Fibroblast of skin of back (primary cell): ENCODE data around the gene C20orf204.

Source experiments
- DNase-seq: peaks from one replicate; pipeline ENCODE4 v3.0.0-alpha.2; 2013

The C20orf204 gene

DNA sequence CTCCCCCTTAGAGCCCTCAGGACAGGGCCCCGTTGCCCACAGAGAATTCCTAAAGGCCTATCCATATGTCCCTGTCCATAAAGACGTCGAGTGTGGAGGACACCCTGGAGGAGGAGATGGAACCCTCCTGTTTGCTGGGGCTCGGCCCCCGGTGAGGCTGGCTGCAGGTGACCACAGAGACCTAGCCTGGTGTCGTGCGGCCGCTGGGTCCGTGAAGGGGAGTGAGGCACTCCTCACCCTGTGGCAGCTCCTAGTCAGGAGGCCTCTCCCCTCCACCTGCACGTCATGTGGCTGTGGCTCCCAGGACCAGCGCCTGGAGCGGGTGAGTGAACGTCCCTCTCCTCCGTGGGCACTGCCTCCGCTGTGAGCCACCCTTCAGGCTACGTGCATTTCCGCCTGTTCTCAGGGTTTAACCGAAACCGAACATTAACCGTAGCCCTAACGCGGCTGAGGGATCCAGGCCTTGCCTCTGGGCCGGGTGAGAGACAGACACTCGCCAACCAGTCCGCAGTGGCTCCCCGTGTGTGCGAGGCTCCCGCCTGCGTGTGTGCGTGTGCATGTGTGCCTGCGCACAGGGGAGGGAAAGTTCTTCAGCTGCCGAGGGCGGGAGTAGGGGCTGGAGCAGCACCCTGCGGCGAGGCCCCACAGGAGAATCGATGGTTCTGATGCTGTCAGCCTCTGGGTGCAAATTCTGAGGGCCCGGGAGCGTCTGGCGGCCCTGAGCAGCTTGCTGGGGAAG lies 21.1 kb downstream of the C20orf204 start:
- no peak for DNase-seq

DNA sequence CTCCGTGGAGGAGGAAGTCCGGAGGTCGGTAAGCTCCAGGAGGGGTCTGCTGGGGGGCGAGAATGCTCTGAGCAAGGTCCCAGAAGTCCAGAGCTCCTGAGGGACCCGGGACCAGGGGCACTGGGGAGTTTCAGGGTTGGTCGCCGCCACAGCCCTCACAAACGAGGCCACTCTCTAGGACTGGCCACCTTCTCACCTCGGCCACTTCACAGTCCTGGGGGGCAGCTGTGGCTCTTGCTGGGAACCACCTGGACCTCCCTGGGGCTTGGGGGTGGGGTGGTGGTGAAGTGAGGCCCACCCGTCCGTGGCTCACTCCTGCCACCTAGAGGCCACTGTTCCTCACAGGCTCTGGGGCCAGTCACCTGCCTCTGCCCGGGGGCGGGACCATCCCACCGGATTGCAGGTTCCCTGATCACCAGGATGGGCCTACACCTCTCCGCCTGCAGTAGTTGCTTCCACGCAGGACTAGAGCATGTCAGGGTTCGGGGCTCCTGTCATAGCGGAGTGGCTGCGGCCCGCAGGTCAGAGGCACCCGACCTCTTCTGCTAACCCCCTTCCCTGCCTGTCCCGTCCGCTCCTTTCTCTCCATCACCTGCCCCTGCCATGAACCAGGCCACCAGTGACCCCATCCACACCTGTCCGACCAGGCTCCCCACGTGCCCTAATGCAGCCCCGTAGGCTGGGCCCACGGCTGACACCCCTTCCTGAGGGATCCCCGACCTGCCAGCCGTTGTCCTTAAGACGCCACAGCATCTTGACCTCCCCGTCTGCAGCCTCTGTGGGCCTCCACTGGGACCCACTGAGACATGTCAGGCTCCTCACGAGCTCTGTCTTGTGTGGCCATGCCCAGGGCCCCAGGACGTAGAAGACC lies 21.9 kb downstream of the C20orf204 start:
- peak; percentile 59 for DNase-seq

DNA sequence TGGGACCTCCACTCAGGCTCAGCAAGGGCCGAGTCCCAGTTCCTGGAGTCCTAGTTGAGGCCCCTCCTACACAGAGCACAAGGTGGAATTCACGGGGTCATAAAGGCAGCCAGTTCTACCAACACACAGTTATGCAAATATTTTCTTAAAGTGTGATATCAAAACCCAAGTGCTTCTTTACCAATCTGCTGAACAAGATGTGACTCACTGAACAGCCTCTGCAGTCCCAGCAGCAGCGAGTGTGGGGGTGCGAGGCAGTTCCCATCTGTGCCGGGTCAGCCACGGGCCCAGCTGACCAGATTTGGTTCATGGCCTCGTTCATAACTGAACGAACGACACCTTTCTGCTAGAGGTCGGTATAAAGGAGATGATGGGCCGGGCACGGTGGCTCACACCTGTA lies 22.6 kb downstream of the C20orf204 start:
- DNase-seq = peak; percentile 45

DNA sequence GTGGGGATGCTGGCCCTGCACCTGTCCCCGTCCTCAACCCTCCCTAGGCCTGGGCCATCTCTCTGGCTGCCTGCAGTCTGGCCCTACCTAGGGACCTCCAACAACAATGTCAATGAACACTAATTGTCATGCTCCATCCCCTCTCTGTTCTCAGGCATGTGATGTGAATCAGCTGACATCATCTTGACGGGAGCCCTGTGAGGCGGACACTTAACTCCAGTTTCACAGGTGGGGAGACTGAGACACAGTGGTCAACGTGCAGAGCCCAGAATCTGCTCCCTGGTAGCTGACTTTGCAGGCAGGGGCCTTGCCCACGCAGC lies 26.3 kb downstream of the C20orf204 start:
- DNase-seq = no peak

DNA sequence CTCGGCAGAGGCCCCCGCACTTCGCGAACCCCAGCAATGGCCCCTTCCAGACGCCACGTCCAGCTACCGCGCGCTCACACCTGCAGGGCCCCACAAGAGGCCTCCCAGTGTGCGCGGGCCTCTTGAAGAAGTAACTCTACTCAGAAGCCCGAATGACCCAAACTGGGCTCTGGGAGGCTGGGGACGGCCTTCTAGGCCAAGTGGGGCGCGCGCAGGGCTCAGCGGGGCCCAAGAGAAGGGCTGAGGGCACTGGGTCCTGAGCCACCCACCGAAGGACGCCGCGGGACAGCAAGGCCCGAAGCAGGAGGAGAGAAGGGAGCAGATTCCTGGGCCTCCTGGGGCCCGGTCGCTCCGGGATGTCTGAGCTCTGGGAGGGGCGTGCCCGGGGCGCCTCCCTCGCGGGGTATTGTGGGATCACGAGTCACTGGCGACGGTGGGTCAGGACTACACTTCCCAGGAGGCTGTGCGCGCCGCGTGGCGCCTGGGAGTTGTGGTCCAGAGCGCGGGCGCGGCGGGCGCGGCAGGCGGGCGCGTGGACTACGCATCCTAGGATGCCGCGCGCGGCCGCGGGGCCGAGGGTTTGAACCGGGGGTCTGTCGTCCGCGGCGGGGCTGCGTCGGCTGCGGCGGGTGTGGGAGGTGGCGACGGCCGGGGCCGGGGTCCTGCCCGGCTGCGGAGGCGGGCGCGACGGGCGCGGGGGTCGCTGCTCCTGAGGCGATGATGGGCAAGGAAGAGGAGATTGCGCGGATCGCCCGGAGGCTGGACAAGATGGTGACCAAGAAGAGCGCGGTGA lies 26.8 kb downstream of the C20orf204 start, which contains the start of gene TCEA2:
Gene TCEA2 (plus strand): TSS at position 603 of the 793 bp plus-strand sequence. CDS start 115 bp downstream, at position 718.
- peak; percentile 96 for DNase-seq

DNA sequence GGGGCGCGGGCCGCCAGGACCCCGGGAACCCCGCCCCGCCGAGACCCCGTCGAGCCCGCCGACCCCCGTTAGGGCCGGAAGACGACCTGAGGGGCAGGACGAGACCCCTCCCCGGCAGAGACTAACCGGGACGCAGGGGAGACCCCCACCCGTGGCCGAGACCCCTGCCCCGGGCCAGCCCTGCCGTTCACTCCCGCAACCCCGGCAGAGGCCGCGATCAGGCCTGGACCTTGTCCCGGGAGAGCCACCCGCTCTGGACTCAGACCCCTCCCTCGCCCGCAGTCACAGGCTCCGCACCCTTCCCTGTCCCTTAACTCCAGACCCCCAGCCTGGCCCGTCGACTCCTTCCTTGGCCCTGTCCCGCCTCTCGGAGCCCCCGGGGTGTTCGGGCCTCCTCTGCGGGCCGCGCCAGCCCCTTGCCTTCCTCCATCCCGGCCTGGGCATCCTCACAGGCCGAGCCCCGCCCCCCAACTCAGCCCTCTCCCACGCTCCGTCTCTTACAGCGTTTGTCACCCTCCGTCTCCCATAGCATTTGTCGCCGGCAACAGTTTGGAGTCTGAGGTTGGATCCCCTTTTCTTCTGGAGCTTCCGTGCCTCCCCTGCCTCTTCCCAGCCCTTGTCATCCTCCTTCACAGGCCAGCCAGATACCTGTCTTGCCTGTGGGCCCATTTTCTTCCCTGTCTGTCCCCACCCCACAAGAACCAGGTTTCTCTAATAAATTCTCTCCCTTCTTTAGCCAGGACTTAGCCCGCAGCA lies 27.6 kb downstream of the C20orf204 start:
- DNase-seq = no peak

DNA sequence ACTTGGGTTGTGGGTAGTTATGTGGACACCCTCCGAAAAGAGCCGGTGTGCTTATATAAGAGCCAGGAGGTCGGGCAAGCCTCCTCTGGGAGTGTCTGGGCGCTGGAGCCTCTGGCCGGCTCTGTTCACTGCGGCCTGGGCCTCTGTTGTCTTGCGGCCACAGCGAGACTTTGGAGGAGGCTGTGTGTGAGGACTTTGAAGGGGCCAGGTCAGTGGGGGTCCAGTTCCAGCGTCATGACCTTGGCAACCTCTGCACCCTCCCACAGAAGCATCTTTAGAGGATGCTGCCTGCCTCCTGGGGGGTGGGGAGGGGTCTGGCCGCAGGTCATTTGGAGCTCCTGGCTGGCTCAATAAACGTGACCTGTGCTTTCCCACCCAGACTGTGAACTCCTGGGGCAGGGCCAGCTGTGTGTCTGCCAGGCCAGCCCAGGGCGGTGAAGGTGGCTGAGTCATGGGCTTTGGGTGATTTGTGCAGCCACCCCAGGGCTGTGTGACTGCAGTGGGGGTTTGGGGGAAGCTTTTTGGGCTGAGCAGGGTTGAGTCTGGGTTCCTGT lies 28.2 kb downstream of the C20orf204 start:
- peak; percentile 39 for DNase-seq

DNA sequence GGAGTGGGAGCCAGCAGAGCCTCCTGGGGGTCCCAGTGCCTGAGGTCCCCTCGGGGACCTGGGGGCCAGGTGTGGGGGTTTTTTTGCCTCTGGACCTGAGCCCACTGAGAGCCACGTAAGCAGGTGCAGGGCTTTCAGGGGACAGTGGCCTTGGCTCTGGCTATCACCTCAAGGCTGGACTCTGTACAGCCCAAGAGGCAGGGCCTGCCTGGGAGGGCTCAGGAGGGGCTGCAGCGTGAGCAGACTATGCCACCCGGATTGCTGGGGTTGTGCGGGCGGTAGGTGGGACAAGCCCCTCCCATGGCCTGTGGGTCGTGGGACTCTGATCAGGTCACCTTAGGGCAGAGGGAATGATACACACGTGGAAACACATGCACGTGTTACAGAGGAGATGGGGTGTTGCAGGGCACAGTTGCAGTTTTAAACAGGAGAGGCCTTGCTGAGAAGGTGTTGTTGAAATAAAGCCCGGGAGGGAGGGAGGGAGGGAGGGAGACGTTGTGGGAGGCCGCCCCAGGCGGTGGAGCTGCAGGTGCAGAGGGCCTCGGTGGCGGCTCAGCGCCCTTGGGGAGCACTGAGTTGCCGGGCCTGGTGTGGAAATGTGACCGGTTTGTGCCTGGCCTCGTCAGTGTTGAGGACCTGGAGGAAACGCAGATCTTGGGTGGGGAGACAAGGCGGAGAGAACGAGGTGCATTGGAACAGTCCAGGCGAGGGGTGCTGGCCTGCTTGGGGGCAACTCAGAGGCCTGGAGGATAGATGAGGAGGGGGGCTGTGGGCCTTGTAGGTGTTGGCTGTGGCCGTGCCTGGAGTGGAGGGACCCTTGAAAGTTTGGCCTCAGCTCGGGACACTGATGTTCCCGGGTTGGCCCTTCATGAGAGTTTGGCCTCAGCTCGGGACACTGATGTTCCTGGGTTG lies 29.3 kb downstream of the C20orf204 start:
- no peak for DNase-seq

DNA sequence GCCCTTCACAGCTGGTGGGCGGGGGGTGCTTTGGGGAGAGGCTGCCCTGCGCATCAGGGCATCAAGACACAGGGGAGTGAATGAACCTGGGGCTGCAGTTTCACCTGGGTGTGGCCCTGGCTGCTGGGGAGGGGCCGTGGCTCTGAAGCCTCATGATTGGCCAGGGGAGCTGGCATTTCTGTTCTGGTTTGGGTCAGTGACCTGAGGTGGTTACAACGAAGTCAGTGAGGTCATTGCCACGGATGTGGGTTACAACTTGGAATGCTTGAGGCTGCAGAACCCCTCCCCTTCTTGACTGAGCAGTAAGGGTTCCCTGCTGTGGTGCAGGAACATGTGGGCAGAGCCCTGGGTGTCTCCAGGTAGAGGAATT lies 30.0 kb downstream of the C20orf204 start:
- DNase-seq = peak; percentile 69

DNA sequence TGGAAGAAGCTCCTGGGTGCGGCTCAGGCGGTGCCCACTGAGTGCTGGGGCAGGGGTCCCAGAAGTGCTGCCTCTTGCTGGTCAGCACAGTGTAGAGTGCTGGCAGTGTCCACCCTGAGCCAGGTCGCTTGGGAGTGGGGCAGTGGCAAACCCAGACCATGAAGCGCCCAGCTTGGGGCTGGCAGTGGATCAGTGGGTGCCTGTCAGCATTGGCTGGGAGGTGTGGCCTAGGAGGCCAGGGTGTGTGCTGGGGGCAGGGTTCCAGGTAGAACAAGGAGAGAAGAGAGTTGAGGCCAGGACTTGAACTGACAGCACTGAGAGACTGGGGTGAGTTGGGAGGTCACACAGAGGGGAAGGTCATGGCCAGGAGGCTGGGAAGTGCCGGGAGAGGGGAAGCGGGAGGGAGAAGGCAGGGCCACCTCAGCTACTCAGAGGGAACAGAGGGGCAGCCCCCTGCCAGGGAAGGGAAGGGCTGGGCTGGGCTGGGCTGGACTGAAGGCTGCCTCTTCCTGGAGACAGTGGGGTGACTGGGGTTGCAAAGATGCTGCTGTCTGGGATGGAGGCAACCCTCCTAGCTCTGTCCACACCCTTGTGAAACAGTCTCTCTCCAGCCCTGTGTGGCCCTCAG lies 31.1 kb downstream of the C20orf204 start:
- DNase-seq = no peak

DNA sequence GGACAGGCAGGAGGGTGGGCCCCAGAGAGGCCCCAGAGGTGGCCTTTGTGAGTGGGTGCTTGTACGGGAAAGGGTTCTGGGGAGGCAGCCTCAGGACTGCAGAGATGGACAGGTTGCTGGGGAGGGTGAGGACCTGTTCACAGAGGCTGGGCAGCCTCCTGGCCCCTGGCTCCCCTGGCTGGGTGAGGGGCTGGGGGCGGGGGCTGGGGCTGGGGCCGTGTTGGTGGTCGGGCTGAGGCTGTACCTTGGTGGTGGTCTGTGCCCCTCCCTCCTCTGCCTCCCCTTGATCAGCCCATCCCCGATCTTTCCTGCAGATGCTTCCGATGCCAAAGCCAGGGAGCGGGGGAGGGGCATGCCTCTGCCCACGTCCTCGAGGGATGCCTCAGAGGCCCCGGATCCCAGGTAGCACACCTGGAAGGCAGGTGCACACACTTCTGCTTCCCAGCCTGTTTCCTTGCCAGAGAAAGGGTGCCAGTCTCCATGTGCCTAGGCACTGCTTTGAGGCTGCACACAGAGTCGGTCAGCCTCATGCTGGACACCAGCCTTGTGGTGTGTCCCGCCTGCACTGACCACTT lies 31.8 kb downstream of the C20orf204 start:
- no peak for DNase-seq

DNA sequence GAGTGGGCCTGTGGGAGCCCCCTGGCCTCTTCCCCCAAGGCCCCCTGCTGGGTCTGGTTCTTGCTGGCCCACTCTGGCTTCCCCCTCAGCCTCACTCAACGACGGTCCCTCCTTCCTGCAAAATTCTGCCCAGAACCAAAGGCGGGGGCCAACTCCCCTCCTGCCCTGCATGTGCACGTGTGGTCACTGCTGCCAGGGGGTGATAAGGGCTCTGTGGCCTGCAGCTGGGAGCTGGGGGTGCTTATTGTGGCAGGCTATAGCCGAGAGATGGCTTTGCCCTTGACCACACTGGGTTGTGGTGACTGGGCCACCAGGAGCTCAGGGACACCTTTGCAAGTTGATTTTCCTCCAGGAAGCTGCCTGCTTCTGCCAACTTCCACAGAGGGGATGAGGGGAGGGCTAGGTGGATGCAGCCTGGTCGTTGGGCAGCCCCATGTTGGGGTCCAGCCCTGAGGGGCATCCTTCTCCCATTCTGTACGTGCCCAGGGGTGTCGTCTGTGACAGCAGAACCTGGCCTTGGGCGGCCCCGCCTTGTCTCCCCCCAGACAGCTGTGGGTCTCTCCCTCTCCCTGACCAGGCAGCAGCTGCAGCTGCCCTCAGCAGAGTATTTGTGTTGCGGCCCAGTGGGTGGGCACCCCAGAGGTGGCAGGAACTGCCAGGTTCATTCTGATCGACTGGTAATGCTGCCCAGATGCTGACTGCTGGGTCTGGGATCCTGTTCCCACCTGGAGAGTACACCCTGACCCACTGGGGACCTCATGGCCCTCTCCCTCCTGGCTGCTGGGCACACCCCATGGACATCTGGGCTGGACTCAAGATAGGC lies 32.6 kb downstream of the C20orf204 start:
- no peak for DNase-seq

DNA sequence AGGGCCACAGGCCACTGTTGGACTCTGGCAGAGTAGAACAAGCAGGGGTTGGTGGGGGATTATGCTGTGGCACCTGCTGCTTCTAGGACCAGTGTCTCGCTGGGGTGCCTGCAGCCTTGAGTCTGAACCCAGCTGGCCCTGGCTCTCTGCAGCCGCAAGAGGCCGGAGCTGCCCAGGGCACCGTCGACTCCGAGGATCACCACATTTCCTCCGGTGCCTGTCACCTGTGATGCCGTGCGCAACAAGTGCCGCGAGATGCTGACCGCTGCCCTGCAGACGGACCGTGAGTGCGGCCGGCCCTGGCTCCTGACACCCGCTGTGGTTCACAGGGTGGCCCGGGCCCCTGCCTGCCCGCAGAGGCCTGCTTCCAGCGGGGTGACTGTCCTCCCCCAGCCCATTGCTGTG lies 33.2 kb downstream of the C20orf204 start:
- DNase-seq = no peak

DNA sequence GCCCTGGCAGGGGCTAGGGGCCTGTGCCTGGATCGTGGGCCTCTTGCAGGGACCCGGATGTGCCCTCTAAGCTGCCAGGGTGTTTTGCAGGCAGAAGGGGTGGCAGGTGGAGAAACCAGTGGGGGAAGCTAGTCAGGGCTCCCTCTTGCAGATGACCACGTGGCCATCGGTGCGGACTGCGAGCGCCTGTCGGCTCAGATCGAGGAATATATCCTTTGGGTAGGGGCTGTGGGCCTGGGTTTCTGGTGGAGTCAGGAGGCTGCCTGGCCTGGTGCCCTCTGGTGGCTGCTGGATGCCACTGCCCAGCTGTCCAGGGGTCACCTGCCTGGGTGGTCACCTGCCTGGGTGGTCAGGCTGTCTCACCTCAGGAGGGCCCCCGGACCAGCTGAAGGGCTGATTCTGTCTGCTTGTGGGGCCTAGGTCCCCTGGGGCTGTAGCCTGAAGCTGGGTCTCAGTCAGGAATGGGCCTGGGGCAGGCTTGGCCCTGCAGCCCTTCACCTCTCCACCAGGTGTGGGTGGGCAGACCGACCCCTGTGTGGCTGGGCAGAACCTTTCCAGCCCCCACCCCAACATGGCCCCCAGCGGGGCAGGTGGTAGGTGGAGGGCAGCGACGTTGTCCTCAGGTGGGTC lies 33.7 kb downstream of the C20orf204 start:
- no peak for DNase-seq

DNA sequence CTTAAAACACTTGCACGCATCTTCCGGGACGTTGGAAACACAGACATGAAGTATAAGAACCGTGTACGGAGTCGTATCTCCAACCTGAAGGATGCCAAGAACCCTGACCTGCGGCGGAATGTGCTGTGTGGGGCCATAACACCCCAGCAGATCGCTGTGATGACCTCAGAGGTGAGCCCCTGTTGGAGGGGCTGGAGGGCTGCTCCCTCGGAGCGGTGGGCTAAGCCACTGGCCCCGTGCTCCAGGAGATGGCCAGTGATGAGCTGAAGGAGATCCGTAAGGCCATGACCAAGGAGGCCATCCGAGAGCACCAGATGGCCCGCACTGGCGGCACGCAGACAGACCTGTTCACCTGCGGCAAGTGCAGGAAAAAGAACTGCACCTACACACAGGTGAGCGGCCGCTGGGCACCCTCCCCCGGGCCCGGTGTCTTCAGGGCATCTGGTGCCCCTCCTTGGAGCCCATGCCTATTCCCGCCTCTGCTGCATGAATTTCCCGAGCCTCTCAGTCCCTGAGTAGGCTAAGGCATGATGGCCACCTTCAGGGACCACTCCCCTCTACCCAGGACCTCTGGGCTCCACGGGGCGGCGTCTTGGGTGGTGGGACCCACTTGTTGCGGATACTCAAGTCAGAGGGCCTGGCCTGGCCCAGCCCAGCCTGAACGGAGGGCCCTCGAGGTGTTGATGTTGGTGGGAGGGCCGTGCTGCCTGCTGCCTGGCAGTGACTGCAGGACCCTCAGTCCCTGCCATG lies 34.4 kb downstream of the C20orf204 start:
- DNase-seq = no peak

DNA sequence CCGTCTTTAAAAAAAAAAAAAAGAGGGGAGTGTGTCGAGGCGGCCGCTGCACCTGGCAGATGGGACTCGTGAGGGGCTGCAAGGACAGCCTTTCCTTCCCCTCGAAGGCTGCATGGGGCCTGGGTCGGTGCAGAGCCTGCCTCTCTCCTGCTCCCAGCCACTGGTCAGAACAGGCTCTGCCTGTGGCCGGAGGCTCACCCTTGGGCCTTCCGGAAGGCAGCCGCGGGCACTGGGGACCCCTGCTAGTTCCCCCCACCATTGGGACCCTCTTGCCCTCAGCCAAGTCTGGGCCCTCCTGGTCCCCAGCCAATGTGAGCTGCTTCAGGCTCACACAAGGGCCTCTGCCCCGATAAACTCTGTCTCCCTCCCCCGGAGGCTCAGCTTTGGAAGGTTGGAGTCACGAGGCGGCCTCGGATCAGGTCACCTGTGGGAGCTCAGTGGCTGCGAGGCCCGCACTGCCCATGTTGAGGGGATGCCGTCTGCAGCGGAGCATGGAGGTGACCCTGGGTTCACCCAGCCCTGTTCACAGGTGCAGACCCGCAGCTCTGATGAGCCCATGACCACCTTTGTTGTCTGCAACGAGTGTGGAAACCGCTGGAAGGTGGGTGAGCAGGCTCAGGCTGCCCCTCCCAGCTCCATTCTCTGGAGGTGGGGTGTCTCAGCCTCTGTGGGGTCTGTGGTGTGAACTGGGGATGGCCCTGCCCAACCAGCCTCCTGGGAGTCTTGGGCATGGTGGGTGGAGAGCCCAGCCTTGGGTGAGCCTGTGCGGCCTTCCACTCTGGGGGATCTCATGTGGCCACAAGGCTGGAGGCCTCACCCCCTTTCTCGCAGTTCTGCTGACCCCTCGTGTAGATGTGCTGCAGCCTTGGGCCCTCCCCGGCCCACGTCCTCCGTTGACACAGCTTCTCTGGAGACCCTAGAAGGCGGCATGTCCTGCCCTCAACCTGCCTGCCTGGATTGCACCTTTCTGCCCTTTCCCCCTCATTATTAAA lies 35.7 kb downstream of the C20orf204 start:
- no peak for DNase-seq
